HepG2 (cell line): Measurements from ENCODE around the gene C1QBP. TPM values are rescaled to one million over a fixed set of nuclear protein-coding genes. Genes with fewer than 3 reads are reported as not detected.
A peak's percentile ranks its signal among the peaks of the same experiment; 100 is the strongest.

Experiments used
- ATM ChIP-seq: fragments of 450-650 bp; IDR thresholded peaks from 2 replicates; pipeline ENCODE4 v1.7.1; 2017; ENCODE audit warnings: mild to moderate bottlenecking, borderline replicate concordance
- DMAP1 ChIP-seq: IDR thresholded peaks from 2 replicates; pipeline ENCODE4 v1.6.1; 2016
- DNMT3B ChIP-seq: conservative IDR thresholded peaks from 2 replicates; pipeline ENCODE4 v1.6.1; 2016; ENCODE audit warnings: missing biosample characterization, control low read depth
- HNF4G ChIP-seq, 2 experiments: sonication (generic) in 1 of 2; formaldehyde crosslinking in 1 of 2; IDR thresholded peaks; 2 replicates each; pipeline versions ENCODE4 v1.4.0 to v1.6.1; 2011 to 2020; ENCODE audit warnings: borderline replicate concordance in 2 of 2, low read depth in 2 of 2, mild to moderate bottlenecking in 2 of 2, low read length in 1 of 2, missing genetic modification reagents in 1 of 2, moderate library complexity in 1 of 2
- HOXA5 ChIP-seq: sonication (generic); formaldehyde crosslinking; IDR thresholded peaks from 2 replicates; pipeline ENCODE4 v1.4.0; 2020; ENCODE audit warnings: missing genetic modification reagents
- JUND ChIP-seq: sonication (generic); formaldehyde crosslinking; IDR thresholded peaks from 2 replicates; pipeline ENCODE4 v1.8.0; 2022; ENCODE audit warnings: mild to moderate bottlenecking, missing genetic modification reagents
- PRPF4 ChIP-seq: fragments of 200-400 bp; formaldehyde crosslinking; IDR thresholded peaks from 2 replicates; pipeline ENCODE4 v1.6.1; 2016; ENCODE audit warnings: low read length, low read depth; ENCODE audit not compliant: poor library complexity, severe bottlenecking
- REL ChIP-seq: sonication (generic); formaldehyde crosslinking; conservative IDR thresholded peaks from 2 replicates; pipeline ENCODE4 v1.8.0; 2022; ENCODE audit warnings: mild to moderate bottlenecking, missing genetic modification reagents, moderate library complexity
- RFX5 ChIP-seq: IDR thresholded peaks from 2 replicates; pipeline ENCODE4 v1.6.1; 2011; ENCODE audit warnings: low read depth, low read length, improper control_type of control experiment
- SUZ12 ChIP-seq: fragments of 150-350 bp; IDR thresholded peaks from 2 replicates; pipeline ENCODE4 v1.6.1; 2014; ENCODE audit warnings: low read depth, low read length
- THRA ChIP-seq: sonication (generic); formaldehyde crosslinking; IDR thresholded peaks from 2 replicates; pipeline ENCODE4 v1.4.0; 2020; ENCODE audit warnings: missing genetic modification reagents, borderline replicate concordance
- ZBED4 ChIP-seq: sonication (generic); formaldehyde crosslinking; IDR thresholded peaks from 2 replicates; pipeline ENCODE4 v1.4.0; 2020; ENCODE audit warnings: missing genetic modification reagents, borderline replicate concordance
- ZBTB38 ChIP-seq: sonication (generic); formaldehyde crosslinking; IDR thresholded peaks from 2 replicates; pipeline ENCODE4 v1.5.1; 2020; ENCODE audit warnings: mild to moderate bottlenecking, missing genetic modification reagents
- ZBTB7B ChIP-seq: sonication (generic); formaldehyde crosslinking; IDR thresholded peaks from 2 replicates; pipeline ENCODE4 v1.4.0; 2020; ENCODE audit warnings: missing genetic modification reagents
- ZFP41 ChIP-seq: sonication (generic); formaldehyde crosslinking; IDR thresholded peaks from 2 replicates; pipeline ENCODE4 v1.4.0; 2020; ENCODE audit warnings: mild to moderate bottlenecking, missing genetic modification reagents, borderline replicate concordance
- ZGPAT ChIP-seq: IDR thresholded peaks from 2 replicates; pipeline ENCODE4 v1.6.1; 2016; ENCODE audit warnings: mild to moderate bottlenecking
- ZNF143 ChIP-seq: sonication (generic); formaldehyde crosslinking; IDR thresholded peaks from 2 replicates; pipeline ENCODE4 v1.4.0; 2020; ENCODE audit warnings: missing genetic modification reagents
- ZNF20 ChIP-seq: sonication (generic); formaldehyde crosslinking; IDR thresholded peaks from 2 replicates; pipeline ENCODE4 v1.4.0; 2020; ENCODE audit warnings: mild to moderate bottlenecking, moderate library complexity, missing genetic modification reagents
- ZNF343 ChIP-seq: sonication (generic); formaldehyde crosslinking; IDR thresholded peaks from 2 replicates; pipeline ENCODE4 v1.4.0; 2020; ENCODE audit warnings: mild to moderate bottlenecking, missing genetic modification reagents
- ZNF414 ChIP-seq: sonication (generic); formaldehyde crosslinking; IDR thresholded peaks from 2 replicates; pipeline ENCODE4 v1.5.0; 2020; ENCODE audit warnings: missing genetic modification reagents
- ZNF891 ChIP-seq: sonication (generic); formaldehyde crosslinking; IDR thresholded peaks from 2 replicates; pipeline ENCODE4 v1.5.0; 2020; ENCODE audit warnings: mild to moderate bottlenecking, missing genetic modification reagents
- polyA plus RNA-seq, 8 experiments: library from polyadenylated mRNA; depleted of rRNA in 3 of 8; stranded (reverse) in 7 of 8; unstranded in 1 of 8; fragments of >200 nt; fragmentation: Illumina TruSeq in 4 of 8; extraction: Trizol in 4 of 8; gene quantifications; 2 replicates each; pipeline versions ENCODE4 v1.2.1 to v1.2.3, GENCODE V29; 2011 to 2016; ENCODE audit warnings: low read depth in 4 of 8, missing spikeins in 1 of 8, mixed read lengths in 1 of 8; ENCODE audit not compliant: insufficient read depth in 1 of 8
- total RNA-seq, 5 experiments: library from RNA; depleted of rRNA; stranded (reverse); fragments of >200 nt; fragmentation: Illumina TruSeq; extraction: Trizol; gene quantifications; 2 replicates each; pipeline ENCODE4 v1.2.3, GENCODE V29; 2016; ENCODE audit warnings: low read depth in 1 of 5
- TF ChIP-seq, protein P1 (sequence below): sonication (generic); formaldehyde crosslinking; IDR thresholded peaks from 2 replicates; pipeline ENCODE4 v1.4.0; 2020; ENCODE audit warnings: low read depth, mild to moderate bottlenecking, missing genetic modification reagents

C1QBP gene
- total and polyA plus RNA-seq, 2 of the 13 experiments (the other 11 are each of a cell fraction or from before 2014, with no cell fraction given), result 219 to 680 TPM

DNA sequence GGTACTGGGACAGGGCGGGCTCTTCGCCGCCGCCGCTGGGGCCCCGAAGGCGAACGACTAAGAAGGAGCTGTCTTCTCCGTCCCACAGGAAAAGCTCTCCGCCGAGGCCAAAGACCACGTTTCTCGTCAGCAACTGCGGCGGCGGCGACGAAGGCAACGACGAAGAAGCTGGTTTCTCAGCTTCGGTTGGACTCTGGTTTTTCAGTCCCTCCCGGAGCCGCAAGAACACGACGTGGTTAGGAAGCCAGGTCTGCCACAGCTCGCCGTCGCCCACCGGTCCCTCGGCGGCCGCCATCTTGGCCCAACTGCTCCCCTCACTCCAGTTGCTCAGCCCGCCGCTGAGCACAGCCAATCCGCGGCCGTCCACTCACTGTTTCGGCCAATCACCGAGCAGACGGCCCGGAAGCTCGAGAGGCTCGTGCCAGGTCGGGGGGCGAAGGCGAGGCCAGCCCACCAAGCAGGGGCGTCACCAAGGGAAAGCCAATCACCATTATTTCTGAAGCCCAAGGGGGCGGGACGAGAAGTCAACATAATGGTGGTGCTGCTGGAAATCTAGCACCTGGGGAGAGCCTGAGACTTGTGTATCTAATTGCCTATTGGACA, 19.5 kb downstream of the C1QBP start, which contains the start of gene NUP88 (continued):
- TF ChIP-seq ZNF891 (CRISPR knock-in tag) (peak; percentile 79; the same call in 1 of the 2 replicates), ZBTB7B (peak; percentile 63; the same call in 1 of the 2 replicates), ZGPAT (CRISPR knock-in tag) (0 out of 2 replicates have a peak, but pooled peaks have one; percentile 47), REL (no peak), ZNF20 (no peak), JUND (CRISPR knock-in tag) (0 out of 2 replicates have a peak, but pooled peaks have one; percentile 5), ZNF143 (CRISPR knock-in tag) (no peak), ZBED4 (CRISPR knock-in tag) (peak; percentile 77; the same call in 1 of the 2 replicates), DNMT3B (no peak), ZNF414 (CRISPR knock-in tag) (no peak), SUZ12 (no peak), ZNF343 (CRISPR knock-in tag) (no peak), THRA (CRISPR knock-in tag) (0 out of 2 replicates have a peak, but pooled peaks have one; percentile 20), PRPF4 (no peak), HNF4G (IDR thresholded peaks at IDR 0.05; ENCODE audit: borderline replicate concordance, low read depth, low read length) (no peak), HNF4G (CRISPR knock-in tag; IDR thresholded peaks at IDR 0.05; ENCODE audit: borderline replicate concordance, low read depth) (no peak), DMAP1 (CRISPR knock-in tag) (no peak; the same call in 1 of the 2 replicates), ZBTB38 (peak; percentile 43), ATM (no peak), ZFP41 (CRISPR knock-in tag) (no peak), RFX5 (peak; percentile 23; the same call in 1 of the 2 replicates), HOXA5 (CRISPR knock-in tag) (peak; percentile 24; the same call in 1 of the 2 replicates)
- TF ChIP-seq, protein P1, sequence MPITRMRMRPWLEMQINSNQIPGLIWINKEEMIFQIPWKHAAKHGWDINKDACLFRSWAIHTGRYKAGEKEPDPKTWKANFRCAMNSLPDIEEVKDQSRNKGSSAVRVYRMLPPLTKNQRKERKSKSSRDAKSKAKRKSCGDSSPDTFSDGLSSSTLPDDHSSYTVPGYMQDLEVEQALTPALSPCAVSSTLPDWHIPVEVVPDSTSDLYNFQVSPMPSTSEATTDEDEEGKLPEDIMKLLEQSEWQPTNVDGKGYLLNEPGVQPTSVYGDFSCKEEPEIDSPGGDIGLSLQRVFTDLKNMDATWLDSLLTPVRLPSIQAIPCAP (CRISPR knock-in tag), result no peak
